Suppressor macrophage treated with lipopolysaccharide for 4 hours (primary cell): ENCODE results near the gene CNNM1.
A peak's percentile ranks its signal among the peaks of the same experiment; 100 is the strongest.

Source experiments
- DNase-seq: peaks from one replicate; pipeline ENCODE4 v3.0.0-alpha.2; 2020

CNNM1 gene

DNA sequence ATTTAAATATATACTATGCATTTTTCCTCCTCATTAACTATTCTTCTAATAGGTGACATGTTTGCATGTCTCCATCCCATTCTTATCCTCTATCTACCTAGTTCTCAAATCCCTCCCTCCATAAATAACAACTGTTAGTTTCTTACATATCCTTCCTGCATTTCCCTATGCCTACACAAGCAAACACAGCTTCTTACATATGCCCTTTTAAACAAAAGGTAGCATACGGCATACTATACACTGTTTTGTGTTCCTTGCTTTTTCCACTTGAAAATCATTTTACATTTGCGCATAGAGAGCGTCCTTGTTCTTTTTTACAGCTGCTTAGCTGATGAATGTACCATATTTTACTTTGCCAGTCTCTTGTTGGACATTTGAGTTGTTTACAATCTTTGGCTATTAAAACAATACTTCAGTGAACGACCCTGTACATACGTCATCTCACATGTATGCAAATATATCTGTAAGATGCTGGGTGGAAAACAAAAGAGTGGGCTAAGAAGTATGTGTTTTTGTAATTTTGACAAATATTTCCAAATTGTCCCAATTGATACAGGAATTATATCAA is 93.5 kb downstream of the CNNM1 start:
- DNase-seq: no peak

DNA sequence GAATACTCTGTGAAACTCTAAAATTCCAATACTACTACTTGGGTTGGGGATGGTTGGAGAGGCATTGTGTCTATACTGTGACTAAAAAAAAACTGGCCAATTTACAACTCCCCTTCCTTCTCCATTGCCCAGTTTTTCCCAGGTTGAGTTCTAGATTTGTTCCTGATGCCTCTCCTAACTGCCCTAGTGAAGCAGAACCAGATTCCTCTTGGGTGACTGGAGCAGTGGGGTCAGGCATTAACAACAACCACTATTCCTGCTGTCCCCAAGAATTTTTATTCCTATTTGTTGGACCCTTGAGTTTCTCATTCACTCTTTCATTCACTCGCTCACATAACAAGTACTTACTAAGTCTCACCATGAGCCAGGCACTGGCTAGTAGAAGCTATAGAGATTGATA is 95.5 kb downstream of the CNNM1 start:
- DNase-seq: no peak

DNA sequence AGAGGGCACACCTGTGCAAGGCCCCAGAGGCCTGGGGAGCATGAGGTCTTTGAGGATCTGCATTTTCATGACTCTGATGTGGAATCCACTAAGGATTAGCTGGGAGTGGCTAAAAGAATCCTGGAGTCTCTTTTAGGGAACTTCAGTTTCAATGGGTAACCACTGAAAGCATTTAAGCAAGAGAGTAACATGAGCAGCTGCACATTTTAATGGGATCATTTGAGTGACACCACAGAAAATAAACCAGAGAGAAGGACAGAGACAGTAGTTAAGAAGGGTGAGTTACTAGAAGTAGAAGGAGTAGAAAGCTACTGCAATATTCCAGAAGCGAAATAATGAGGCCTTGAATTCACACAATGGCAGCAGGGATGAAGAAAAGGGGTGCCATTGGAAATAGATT is 96.0 kb downstream of the CNNM1 start:
- no peak for DNase-seq

DNA sequence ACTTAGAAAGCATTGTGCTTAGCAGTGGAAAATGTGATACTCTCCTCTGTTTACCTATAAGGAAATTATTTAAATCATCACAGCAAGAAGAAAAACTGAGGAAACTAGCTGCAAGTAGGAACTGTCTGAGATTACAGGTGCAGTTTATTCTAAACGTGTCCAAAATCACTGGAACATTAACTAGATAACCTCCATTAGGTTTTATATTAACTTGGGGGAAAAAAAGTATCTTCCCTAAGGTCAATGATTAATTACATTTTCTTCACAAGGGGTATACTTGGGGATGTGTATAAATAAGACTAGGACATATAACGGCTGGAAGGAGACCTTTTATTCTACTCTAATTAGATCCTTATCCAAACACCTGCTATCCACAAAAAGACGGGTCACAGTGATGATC is 97.5 kb downstream of the CNNM1 start:
- DNase-seq: no peak

DNA sequence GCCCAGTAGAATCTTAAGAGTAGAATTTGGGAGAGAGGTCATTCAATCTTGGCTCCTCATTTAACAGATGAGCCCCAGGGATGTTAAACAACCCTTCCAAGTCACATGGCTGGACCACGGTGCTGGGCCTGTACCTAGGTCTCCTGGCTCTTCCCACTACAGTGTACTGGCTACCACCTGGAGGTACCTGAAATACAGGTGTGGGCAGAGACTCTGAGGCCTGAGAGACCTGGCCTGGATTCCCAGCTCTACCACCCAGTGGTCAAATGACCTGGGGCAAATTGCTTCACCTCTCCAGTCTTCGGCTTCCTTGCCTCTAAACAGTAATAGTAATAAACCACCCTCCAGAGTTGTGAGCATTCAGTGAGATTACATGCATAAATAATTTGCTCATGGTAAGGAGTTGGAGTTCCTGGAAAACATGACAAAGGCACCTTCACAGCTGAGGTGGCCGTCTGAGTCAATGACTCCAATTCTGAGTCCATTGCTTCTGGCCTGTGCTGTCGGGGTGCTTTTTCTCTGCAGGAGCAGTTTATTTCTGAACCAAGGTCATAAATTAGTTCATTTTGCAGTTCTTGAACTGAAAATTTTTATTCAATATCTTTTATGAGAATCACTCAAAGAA is 98.5 kb downstream of the CNNM1 start:
- no peak for DNase-seq

DNA sequence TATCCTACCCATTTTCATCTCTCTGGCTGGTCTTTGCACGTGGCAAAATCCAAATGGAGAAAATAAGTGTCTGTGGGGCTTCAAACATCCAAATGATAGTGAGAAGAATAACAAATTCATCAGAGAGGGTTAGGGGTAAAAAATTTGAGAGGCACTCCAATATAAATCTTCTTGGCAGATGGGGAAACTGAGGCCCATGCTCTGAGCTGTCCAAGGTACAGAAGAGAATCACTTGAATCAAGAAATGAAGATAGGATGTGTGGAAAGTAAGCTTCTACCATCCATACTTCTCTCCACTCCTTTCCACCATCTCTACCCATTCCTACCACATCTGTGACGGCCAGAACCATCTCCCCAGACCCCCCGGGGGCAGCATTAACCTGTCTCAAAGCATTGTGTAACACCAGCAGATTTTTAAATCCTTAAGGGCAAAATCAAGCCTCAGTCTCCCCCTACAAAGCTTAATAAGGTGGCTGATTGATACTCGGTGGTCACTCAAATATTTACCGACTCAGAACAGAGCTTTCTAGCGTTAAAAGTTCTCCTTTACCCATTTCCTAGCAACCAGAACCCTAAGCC is 100.5 kb downstream of the CNNM1 start:
- DNase-seq: no peak

DNA sequence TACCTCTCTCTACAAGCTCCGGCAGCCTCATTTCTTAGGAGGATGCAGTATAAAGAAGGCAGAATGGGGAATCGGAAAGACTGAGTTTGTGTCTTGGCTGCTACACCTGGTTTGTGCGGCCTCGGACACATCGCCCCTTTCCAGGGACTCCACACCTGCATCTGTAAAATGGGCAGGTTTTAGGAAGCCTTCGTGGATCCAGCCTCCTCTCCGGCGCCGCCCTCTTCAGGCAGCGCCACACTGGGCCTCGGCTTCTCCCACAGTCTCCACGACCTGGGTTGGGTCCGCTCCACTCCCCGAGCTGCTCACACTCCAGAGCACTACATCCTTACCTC is 100.9 kb downstream of the CNNM1 start:
- peak; percentile 11 for DNase-seq

DNA sequence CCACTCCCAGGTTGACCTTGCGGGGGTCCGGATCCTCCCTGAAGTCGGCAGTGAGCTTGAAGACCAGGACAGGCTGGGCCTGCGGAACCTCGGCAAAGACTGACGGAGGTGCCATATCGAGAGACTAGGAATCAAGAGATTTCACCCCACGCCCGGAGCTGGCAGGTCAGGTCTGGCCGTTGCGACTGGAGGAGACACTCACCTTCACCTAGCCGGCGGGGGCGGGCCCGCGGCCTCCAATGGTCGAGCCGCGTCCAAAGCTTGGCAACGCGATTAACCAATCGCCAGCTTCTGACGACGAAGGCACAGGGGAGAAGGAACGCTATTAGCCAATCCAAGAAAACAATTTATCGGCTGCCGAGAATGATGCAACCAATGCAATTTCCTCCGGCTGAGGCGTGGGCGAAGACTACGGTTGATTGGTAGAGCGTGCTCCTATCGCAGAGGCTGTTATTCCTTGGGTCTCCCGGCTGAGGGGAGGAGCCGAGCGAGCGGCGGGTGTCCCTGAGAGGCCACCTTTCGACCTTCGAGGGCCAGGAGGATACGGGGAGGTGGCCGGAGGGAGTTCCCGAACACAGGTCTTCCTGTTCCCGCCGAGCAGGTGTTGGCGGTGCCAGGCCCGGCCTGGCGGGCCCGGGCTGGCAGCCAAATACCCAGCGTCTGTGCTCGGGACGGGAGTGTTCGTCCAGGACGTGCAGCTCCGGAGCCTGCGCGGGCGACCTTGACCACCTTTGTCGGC is 101.5 kb downstream of the CNNM1 start, which contains the start of gene GOT1:
Gene GOT1 (minus strand): TSS at position 174 of the 739 bp plus-strand sequence. CDS start 59 bp downstream, at position 115.
- DNase-seq: peak; percentile 99

DNA sequence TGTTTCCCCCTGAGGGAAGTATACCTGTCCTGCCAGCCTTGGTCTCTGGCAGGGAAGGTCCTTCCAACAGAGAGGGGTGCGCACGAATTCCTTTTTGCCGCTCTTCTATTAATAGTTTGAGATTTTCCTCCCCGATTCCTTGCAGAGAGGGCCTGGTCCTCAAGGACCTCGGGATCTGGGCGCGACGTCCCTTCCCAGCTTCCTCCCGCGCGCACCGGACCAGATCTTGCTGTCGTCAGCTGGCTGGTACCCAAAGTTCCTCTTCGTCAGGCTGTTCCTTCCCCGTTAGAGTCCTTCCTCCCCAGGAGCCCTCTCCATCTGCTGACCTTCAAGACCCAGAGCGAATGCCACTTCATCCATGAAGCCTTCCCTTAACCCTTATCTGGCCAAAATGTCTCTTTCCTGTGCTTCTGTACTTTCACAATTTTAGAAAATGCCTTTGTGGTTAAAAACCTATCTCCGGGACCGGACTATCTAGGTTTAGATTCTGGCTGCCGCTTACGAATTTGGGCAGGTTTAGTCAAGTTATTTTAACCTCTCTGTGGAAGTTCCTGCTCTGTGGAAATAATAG is 102.1 kb downstream of the CNNM1 start:
- peak; percentile 60 for DNase-seq

DNA sequence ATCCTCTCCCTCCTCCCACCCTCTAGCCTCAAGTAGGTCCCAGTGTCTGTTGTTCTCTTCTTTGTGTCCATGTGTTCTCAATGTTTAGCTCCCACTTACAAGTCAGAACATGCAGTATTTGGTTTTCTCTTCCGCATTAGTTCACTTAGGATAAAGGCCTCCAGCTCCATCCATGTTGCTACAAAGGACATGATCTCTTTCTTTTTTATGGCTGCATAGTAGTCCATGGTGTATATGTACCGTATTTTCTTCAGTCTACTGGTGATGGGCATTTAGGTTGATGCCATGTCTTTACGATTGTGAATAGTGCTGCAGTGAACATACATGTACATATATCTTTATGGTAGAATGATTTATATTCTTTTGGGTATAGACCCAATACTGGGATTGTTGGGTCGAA is 102.9 kb downstream of the CNNM1 start:
- no peak for DNase-seq

DNA sequence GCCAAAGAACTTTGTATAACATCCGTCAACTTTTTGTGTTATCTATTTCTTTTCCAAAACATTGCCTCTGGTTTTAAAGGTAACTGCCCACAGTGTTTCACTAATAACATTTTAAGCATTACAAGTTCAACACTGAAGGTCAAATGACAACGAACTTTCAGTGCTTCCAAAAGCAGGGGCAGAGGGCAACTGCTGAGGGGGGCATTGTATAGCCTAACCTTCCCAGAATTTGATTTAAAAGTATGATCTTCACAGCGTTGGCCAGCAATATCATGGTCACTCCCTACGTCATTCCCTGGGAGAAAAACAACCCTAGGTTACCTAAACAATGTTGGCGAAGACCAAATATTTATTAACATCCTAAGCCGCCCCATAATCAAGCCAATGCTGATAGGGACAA is 103.7 kb downstream of the CNNM1 start:
- no peak for DNase-seq

DNA sequence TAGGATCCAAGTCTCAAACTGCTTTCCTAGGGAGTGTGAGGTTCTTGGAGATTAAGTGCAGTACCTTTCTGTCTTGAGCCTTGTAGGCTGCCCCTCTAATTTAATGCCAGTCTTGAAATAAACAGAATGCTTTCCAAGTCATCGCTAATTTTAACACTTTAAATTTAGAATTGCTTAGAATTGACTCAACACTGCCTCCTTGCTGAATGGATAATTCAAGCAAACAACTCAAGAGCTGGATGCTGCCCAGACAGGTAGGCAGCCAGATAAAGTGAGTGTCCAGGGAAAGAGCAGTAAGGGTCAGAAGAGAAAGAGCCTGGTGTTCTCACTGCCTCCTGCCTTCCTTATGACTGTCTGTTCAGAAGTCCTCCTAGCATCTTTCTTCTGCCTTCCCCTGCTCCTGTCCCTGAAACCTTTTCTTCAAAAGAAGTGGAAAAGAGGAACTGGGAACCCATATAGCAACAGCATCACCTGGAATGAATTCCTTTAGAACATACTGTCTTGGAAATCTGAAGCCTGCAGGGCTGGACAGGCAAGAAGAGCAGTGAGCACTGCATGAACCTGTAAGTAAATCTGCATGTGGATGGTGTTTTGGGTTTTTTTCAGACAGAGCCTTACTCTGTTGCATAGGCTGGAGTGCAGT is 104.3 kb downstream of the CNNM1 start:
- no peak for DNase-seq

DNA sequence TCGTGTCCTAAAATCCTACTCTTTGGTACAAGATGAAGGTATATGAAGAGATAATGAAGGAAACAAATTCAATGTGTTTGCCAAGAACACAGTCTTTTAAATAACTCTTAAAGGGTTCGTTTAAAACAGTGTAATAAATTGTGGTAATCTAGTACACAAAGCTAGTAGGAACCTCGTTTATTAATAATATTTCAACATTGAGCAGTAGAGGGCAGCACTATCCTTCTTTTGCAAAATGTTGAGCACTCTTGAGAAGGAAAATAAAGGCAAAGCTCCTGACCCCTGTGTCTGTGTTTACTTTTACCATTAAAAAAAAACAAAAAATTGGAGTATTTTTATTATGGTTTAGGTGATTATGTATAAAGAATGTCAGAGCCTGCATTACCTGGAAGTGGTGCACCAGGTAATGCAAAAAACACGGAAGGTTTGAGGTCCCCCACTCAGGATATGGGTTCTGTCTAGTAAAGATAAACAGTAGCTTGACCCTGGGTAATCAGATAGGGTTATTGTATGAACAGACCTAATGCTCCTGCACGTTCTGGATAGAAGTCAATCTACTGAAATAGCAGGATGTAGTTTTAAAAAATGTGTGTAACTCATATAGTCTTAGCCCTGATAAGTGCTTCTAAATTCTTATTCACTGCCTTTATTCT is 107.0 kb downstream of the CNNM1 start:
- peak; percentile 68 for DNase-seq

DNA sequence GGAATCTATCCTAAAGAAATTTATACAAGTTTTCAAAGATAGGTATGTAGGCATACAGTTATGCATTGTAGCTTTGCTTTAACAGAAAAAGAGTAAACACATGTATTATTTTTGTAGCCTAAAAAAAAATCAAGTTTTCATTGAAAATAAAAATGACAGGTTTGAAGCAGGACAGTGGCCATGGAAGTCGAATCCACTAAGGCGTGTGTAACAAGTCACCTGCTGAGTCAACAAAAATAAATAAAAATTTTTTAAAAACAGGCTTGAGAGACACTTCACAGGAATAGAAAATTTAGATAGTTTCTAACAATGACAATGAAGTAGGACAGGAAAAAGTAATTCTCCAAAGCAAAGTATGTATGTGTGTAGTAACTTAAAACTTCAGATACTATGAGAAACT is 109.7 kb downstream of the CNNM1 start:
- no peak for DNase-seq

DNA sequence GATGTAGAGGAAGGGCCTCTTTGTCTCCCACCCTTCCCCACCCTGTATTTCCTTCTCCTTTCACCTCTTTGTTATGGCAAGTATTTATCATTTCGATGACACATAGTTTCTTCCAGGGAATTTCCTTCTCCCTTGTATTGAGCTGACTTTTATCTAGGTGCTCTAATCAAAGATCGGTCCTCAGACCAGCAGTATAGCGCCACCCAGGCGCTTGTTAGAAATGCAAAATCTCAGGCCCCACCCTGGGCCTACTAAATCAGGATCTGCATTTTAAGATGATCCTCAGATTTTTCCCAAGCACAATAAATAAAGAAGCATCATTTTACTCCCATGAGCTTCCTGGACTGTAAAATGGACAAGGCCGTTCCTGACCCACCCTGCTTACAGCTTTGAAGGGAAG is 113.2 kb downstream of the CNNM1 start:
- no peak for DNase-seq

DNA sequence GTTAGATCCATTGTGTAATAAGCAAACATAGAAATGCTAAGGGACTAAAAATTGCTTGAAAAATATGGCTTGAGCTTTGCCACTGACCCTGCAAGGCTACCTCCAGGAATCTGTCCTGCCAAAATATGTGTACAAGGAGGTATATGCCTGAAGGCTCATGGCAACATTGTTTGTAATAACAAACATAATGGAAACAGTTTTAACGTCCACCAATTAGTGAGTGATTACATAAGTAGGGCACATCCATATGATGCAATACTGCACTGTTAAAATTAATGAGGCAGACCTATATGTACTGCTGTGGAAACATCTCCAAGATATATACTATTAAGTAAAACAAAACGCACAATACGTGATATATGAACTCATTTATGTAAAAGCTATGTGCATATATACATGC is 114.3 kb downstream of the CNNM1 start:
- DNase-seq: no peak
